ENCODE measurements around the gene DYNLT1. TPM values are rescaled to one million over a fixed set of nuclear protein-coding genes. Genes with fewer than 3 reads are reported as not detected.

The DYNLT1 gene
- total and polyA plus RNA-seq, 3 donors from 2014 or later = 165 to 319 (median 200) TPM

DNA sequence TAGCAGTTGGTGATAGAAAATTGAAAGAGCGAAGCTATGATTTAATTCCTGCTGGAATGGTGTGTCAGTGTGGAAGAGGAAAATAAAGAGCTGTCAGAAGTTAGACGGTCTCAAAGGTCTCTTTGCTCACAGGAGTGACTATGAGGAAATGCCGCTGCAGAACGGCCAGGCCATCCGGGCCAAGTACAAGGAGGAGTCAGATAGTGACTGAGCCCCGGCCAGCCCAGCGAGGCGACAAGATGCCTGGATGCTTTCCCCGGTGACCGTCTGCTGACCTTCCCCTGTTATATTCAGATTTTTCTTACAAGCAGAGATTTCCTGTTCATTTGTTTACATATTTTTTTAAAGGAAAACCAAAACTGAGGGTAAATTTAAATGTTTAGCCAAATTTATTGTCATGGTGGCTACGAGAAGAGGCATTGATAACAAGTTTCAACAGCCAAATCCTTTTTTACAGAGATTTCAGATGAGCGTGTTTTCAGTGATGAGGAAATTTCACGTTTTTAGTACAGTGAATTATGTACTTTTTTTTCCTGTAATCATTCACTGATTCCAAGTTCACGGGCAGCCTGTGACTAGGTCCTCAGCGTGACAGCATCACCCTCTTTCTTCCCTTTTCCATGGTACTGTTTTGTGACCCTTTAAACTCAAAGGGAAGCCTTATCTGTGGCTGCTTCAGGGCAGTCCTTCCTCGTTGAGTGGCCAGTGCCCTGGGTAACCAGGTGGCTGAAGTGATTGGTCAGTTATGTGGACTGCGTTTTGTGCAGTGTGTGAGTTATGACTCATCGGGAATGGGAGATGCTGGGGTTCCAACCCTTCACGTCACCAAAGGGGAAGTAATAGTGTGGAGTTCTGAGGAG lies 12.6 kb downstream of the DYNLT1 start:
- TF ChIP-seq, protein P1, sequence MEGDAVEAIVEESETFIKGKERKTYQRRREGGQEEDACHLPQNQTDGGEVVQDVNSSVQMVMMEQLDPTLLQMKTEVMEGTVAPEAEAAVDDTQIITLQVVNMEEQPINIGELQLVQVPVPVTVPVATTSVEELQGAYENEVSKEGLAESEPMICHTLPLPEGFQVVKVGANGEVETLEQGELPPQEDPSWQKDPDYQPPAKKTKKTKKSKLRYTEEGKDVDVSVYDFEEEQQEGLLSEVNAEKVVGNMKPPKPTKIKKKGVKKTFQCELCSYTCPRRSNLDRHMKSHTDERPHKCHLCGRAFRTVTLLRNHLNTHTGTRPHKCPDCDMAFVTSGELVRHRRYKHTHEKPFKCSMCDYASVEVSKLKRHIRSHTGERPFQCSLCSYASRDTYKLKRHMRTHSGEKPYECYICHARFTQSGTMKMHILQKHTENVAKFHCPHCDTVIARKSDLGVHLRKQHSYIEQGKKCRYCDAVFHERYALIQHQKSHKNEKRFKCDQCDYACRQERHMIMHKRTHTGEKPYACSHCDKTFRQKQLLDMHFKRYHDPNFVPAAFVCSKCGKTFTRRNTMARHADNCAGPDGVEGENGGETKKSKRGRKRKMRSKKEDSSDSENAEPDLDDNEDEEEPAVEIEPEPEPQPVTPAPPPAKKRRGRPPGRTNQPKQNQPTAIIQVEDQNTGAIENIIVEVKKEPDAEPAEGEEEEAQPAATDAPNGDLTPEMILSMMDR (IDR thresholded peaks at IDR 0.05) = no peak
- TF ChIP-seq POLR2A (IDR thresholded peaks at IDR 0.05) = no peak
- Histone ChIP-seq H3K4me3 (no peak overlapping the region), H3K27ac (peak overlapping the region; percentile 15 to 78), H3K36me3 (ENCODE audit: low read depth, missing control alignments) (no peaks in the 10 kb centered on the region), H3K4me1 (peaks cover 25% of the 10 kb centered on the region), H3K9me3 (no peaks in the 10 kb centered on the region), H3K27me3 (no peaks in the 10 kb centered on the region)
- intact Hi-C loops (cut with DNase I; ENCODE audit: low total_unique reads) = no loop called here
- peak; percentile 80 for DNase-seq
- 29 to 36% methylated on average over 19 of the region's 19 CpGs for WGBS, 2 donors

DNA sequence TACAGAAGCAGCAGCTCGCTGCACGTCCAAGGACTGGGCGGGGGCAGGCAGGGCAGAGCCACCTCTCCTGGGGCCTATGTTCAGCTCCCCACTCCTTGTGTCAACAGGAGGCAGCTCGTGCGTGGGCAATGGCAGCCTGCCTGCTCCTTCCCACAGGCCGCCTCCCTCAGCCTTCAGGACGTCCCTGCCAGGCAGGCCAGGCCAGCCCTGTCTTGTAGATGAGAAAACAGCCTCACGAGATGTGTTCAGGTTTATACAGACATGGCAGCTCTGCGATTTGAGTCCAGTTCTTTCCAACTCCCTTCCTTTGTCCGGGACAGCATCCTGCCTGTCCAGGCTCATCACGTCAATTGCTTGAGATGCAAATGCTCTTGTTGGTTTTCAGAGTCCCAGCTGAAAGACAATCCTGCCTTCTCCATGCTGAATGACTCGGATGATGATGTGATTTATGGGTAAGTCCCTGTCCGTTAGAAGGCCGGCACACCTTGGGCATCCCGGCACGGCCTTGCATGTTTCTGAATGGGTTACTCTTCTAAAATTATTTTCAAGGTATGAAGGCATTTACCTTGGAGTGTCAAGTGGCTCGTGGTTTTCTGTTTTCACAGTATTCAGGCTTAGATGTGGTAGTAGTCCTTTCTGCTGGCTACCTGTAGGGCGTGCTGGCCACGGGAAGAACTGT lies 13.5 kb downstream of the DYNLT1 start:
- 62% methylated on average over 19 of the region's 19 CpGs for WGBS, 2 donors
- H3K9me3 ChIP-seq = no peaks in the 10 kb centered on the region
- TF ChIP-seq POLR2A (IDR thresholded peaks at IDR 0.05) = no peak
- TF ChIP-seq, protein P1 (IDR thresholded peaks at IDR 0.05) = no peak
- peaks cover 33% of the 10 kb centered on the region for H3K4me1 ChIP-seq
- no peaks in the 10 kb centered on the region for H3K36me3 ChIP-seq (ENCODE audit: low read depth, missing control alignments)
- H3K27me3 ChIP-seq = no peaks in the 10 kb centered on the region
- peak; percentile 81 for DNase-seq
- H3K4me3 ChIP-seq = no peak overlapping the region
- peak overlapping the region; percentile 3 to 78 for H3K27ac ChIP-seq
- intact Hi-C loops (cut with DNase I; ENCODE audit: low total_unique reads) = no loop called here

DNA sequence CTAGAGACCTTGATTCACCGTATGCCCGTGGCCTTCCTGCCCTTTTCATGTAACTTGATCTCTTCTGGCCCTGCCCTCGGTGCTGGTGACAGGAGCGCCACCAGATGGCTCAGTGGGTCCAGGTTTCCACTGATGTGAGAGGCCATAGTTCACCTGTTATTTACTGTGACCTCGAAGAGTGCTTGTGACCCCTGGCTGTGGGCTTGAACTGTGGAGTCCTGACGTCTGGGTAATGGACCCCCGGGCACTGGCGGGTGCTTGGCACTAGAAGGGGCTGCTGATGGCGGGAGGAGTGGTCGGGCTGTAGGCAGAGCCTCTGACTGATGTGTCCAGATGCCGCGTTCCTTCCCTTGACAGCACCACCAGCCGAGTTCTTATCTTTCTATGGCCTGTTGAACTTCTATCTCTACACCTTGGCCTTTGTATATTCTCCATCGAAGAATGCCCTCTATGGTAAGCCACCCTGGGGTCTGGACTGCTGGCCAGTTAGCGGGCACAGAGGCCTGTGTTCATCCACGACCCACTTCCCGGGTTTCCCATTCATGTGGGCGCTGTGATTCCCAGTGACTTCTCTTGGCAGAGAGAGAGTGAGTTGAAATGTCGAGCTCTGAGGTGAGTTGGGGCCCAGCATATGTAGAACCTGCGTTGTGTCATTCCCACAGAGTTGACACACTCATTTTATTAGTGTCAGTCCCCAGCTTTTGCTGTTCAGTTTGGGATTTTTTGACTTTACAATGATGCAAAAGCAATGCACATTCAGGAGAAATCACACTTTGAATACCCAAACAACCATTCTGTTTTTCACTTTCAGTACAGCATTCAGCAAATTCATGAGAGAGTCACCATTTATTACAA lies 14.9 kb downstream of the DYNLT1 start:
- no peaks in the 10 kb centered on the region for H3K36me3 ChIP-seq (ENCODE audit: low read depth, missing control alignments)
- 87 to 90% methylated on average over 20 of the region's 20 CpGs for WGBS, 2 donors
- no peak overlapping the region for H3K27ac ChIP-seq
- no peaks in the 10 kb centered on the region for H3K27me3 ChIP-seq
- intact Hi-C loops (cut with DNase I; ENCODE audit: low total_unique reads) = no loop called here
- TF ChIP-seq, protein P1 (IDR thresholded peaks at IDR 0.05) = no peak
- no peak for TF ChIP-seq POLR2A (IDR thresholded peaks at IDR 0.05)
- H3K9me3 ChIP-seq = no peaks in the 10 kb centered on the region
- peaks cover 45% of the 10 kb centered on the region for H3K4me1 ChIP-seq
- DNase-seq = no peak
- no peak overlapping the region for H3K4me3 ChIP-seq

DNA sequence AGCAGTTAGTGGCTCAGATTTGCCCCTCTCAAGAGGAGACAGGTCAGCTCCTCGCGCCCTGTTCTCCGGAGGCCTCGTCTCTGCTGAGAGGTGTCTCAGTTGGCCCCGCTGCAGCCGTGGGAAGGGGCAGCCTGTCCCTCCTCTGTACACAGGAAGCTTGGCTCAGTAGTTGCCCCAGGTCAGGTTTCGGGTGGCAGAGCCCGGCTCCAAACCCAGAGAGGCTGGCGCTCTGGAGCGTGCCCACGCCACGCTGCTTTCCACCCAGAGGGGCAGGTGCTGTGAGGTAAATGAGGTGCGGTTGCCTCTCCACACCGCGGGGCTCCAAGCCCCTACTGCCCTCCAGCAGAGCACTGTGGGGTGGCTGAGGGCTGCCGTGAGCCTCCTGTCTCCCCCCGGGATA lies 16.0 kb downstream of the DYNLT1 start:
- H3K4me1 ChIP-seq = peaks cover 45% of the 10 kb centered on the region
- no peaks in the 10 kb centered on the region for H3K9me3 ChIP-seq
- H3K27ac ChIP-seq = no peak overlapping the region
- no peak for TF ChIP-seq POLR2A (IDR thresholded peaks at IDR 0.05)
- TF ChIP-seq, protein P1 (IDR thresholded peaks at IDR 0.05) = no peak
- H3K4me3 ChIP-seq = no peak overlapping the region
- no peaks in the 10 kb centered on the region for H3K27me3 ChIP-seq
- no peaks in the 10 kb centered on the region for H3K36me3 ChIP-seq (ENCODE audit: low read depth, missing control alignments)
- intact Hi-C loops (cut with DNase I; ENCODE audit: low total_unique reads) = no loop called here
- 90 to 91% methylated on average over 10 to 17 of the region's 17 CpGs for whole genome bisulfite sequencing, 2 donors
- DNase-seq = no peak

Measured in testis (tissue), 3 donors.